Measurements from ENCODE around the gene ARHGAP19. TPM values are rescaled to one million over a fixed set of nuclear protein-coding genes. Genes with fewer than 3 reads are reported as not detected.
"Not testable (repeated sequence)": the region's sequence is repeated elsewhere in the genome, so short reads cannot be mapped to it uniquely, and the experiment has no call there.

Gene ARHGAP19
- total RNA-seq, 1 donor from 2014 or later = 8.4 TPM

DNA sequence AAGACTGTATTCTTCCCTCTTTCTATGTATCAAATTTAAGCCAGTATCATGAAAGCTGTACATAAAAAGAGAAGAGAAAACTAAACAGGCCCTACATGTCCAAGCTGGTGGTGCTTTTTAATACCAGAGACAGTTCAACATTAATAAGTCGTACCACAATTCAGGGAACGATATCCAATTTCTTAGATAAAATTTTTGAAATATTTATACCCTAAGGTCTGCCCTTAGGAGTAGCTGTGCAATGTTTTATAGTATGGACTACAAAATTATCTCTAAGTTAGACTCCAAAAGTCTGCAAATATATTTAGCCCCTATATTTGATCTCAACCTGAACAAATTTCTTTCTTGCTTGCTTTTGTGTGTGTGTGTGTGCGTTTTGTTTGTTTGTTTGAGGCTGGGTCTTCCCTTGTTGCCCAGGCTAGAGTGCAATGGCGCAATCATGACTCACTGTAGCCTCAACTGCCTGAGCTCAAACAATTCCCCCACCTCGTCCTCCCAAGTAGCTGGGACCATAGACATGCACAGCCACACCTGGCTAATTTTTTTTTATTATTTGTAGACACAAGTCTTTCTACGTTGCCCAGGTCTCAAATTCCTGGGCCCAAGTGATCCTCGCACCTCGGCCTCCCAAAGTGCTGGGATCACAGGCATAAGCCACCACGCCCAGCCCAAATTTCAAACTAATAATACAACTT is 13.2 kb downstream of the ARHGAP19 start:
- DNase-seq = no peak

GRCh38 chr10:97278491-97278989 is 13.9 kb downstream of the ARHGAP19 start:
- no peak for DNase-seq

DNA sequence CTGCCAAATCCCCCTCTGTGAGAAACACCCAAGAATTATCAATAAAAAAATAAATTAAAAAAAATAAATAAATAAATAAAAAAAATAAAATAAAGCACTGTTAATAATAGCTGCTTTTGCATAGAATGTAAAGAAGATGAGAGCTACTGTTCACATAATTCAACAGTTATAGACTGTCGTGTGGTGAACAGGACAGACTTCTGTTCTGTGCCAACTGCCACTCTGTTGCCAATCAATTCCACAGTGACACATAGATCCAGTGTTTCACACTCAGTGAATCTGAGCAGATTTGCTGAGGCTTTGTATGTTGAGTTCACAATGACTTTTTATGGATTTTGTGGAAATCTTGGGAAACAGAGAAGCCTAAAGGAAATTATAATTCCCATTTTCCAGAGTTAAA is 14.9 kb downstream of the ARHGAP19 start:
- no peak for DNase-seq

DNA sequence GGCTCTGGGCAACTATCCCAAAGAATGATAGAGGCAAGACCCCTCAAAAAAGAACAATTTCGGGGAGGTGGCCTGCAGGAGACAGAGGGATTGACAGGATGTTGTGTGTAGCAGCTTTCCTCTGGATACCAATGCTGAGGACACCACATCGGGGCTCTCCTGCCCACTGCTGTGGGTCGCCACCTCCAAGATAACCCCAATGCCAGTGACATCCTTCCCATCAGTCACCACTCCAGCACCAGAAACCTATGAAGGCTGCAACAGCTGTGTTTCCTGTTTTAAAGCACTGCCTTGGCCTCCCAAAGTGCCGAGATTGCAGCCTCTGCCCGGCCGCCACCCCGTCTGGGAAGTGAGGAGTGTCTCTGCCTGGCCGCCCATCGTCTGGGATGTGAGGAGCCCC is 17.6 kb downstream of the ARHGAP19 start:
- no peak for DNase-seq

GRCh38 chr10:97273700-97274099 is 18.7 kb downstream of the ARHGAP19 start:
- DNase-seq = no peak

GRCh38 chr10:97270523-97271154 is 21.8 kb downstream of the ARHGAP19 start:
- no peak for DNase-seq

- DNase-seq = no peak
These were observed 24.8 kb downstream of the ARHGAP19 start for GRCh38 chr10:97267671-97268070.

- not testable (repeated sequence) for DNase-seq
These were observed 27.3 kb downstream of the ARHGAP19 start for GRCh38 chr10:97265095-97265494.

GRCh38 chr10:97263971-97264370 is 28.5 kb downstream of the ARHGAP19 start:
- DNase-seq = no peak

DNA sequence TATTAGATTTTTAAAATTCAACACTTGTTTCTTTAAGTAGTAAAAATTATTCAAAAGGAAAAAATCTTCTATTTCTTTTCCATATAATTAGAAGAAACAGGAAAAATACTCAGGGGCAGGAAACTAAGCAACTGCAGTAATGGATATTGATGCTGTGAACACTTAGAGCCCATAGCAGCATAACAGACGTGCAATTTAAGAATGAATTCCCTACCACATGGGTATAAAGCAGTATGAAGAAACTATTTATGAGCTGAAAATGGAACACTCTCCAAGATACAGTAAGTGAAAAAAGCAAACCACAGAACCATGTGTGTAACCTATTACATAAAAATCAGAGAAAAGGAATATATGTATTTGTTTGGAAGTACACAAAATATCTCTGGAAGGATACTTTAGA is 30.8 kb downstream of the ARHGAP19 start:
- no peak for DNase-seq

DNA sequence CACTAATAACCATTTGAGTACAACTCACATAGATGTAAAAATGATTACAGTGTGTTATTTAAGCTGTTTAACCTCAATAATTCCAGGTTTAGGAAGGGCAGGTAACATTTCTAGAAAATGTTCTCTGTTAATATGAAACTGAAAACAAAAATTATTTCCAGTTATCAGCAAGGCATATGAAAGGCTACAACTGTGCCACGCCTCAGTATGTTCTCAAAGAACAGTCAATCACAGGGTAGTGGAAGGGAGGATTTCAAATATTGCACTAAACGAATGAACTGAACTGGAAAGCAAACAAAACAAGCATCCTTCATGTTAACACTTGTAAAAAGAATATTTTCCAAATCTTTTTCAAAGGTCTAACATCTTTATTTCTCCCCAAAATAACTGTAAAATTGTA is 31.3 kb downstream of the ARHGAP19 start:
- DNase-seq = no peak

DNA sequence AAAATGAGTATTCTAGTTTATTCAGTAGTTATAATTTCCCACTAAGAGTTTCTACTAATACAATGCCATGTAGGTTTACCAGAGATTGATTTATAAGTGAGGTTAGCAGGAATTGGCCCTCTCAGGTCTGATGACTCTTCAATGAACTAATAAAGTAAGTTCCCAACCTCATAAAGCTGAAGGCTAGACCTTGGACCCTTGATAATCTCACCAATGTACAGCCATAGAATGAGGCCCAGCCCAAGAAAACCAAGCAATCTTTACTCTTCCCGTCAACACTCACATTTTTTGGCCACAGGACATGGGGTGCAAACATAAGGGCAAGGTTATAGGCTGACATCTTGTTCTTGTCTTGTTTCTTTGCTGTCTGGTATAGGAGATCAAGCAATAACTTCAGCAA is 33.3 kb downstream of the ARHGAP19 start:
- no peak for DNase-seq

DNA sequence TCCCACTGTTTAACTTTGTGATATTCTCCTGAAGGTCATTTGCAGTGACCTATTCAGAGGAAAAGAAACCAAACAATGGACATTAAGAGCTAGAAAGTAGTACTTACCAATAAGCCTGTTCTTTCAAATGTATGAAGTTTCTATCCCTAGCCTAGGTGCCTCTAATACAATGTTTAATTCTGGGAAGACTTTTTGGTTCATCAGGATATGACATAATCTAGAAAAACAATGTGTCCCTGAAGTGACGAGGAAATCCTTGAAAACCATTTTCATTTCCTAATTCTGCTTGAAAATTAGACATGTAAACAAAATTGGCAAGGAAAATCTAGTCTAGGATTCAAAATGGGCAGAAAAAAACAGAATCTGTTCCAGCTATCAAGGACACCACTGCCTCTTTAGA is 36.1 kb downstream of the ARHGAP19 start:
- no peak for DNase-seq

GRCh38 chr10:97255512-97256293 is 36.7 kb downstream of the ARHGAP19 start:
- no peak for DNase-seq

- DNase-seq = no peak
These were observed 37.7 kb downstream of the ARHGAP19 start for GRCh38 chr10:97254694-97255093.

DNA sequence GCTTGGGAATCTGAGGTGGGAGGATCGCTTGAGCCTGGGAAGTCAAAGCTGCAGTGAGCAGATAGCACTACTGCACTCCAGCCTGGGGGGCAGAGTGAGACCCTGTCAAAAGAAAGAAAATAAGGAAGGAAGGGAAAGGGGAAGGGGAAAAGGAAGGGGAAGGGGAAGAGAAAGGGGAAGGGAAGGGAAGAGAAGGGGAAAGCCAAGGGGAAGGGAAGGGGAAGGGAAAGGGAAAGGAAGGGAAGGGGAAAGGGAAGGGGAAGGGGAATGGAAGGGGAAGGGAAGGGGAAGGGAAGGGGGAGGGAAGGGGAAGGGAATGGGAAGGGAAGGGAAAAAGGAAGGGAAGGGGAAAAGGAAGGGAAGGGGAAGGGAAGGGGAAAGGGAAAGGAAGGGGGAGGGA is 41.5 kb downstream of the ARHGAP19 start:
- DNase-seq = no peak

GRCh38 chr10:97243836-97244235 is 48.6 kb downstream of the ARHGAP19 start:
- no peak for DNase-seq

GRCh38 chr10:97238855-97239254 is 53.6 kb downstream of the ARHGAP19 start:
- DNase-seq = no peak

GRCh38 chr10:97235353-97235752 is 57.1 kb downstream of the ARHGAP19 start:
- no peak for DNase-seq

DNA sequence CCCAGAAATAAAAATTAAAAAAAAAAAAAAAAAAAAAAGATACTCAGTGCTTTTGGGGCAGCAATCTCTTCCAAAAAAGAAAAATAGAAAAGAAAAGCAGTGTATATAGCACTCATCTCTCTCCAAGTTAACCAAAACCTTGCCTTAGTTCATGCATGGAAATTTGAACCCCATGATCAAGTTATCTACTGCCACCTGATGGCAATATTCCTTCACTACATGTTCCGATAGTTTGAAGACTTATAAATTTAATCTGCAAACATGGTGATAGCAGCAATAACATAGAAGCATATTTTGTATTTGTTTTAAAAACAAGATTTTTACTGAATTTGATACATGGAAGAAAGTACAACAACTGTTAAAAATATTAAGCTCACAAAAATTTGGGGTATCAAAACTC is 58.0 kb downstream of the ARHGAP19 start:
- no peak for DNase-seq

DNA sequence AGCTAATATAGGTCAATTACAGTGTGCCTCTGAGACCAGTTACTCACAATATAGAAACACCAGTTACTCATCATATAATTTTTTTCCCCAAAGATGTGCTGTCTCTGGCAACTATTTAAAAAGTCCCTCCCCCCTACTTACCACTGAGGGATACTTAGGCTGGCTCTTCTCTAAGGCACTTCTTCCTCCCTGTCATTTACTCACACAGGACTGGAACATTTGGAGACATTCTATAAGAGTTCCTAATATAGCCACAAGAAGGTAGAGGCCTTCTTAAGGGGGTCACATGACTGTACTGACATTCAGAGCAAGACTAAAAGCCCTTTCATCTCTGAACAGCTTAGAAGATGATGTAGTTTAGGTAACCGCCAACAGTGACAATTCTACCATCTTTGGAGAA is 62.3 kb downstream of the ARHGAP19 start:
- no peak for DNase-seq

- no peak for DNase-seq
These were observed 63.0 kb downstream of the ARHGAP19 start for GRCh38 chr10:97229322-97230015.

GRCh38 chr10:97228775-97229157 is 63.7 kb downstream of the ARHGAP19 start:
- no peak for DNase-seq
